GM19025 (cell line): ENCODE results near the gene TMEM131L.
"Not testable (repeated sequence)": the region's sequence is repeated elsewhere in the genome, so short reads cannot be mapped to it uniquely, and the experiment has no call there.

Experiments
- ATAC-seq: cut with Tn5 transposase; IDR thresholded peaks from one replicate; pipeline ENCODE4 v1.9.1; 2021; ENCODE audit warnings: mild to moderate bottlenecking, low read depth, moderate library complexity; ENCODE audit not compliant: unreplicated experiment

TMEM131L gene

DNA sequence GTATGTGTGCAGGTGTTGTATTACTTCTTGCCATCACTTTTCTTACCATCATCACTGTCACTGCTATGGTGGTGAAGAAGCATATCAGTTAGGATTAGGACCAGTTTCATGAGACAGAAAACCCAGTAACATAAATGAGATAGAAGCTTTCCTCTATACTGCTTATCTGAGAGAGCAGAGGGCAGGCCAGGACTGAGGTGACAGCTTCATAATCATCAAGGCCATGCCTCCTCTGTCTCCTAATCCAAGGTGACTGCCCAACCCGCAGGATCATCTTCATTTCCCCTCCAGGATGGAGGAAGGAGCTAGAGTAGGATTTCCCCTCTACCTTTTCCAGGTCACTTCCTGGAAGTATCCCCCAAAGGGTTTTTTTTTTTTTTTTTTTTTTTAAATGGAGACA lies 35.4 kb downstream of the TMEM131L start:
- no peak for ATAC-seq

DNA sequence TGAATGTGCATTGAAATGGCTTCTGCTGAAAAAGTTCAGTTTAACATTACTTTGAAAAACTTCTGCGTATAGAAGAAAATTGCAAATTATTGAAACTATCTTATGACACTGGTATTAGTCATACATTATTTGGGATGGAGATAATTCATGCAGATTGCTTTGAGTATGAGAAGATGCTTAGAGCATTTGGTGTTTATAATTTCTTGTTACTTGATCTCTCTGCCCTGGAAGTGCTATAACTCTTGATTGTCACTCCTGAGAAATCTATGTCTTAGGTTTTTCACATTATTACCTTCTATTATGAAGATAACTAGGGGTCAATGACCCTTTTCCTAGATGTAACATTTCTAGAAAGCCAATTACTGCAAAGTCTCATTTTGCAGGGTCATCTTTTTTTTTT lies 36.4 kb downstream of the TMEM131L start:
- ATAC-seq: no peak

DNA sequence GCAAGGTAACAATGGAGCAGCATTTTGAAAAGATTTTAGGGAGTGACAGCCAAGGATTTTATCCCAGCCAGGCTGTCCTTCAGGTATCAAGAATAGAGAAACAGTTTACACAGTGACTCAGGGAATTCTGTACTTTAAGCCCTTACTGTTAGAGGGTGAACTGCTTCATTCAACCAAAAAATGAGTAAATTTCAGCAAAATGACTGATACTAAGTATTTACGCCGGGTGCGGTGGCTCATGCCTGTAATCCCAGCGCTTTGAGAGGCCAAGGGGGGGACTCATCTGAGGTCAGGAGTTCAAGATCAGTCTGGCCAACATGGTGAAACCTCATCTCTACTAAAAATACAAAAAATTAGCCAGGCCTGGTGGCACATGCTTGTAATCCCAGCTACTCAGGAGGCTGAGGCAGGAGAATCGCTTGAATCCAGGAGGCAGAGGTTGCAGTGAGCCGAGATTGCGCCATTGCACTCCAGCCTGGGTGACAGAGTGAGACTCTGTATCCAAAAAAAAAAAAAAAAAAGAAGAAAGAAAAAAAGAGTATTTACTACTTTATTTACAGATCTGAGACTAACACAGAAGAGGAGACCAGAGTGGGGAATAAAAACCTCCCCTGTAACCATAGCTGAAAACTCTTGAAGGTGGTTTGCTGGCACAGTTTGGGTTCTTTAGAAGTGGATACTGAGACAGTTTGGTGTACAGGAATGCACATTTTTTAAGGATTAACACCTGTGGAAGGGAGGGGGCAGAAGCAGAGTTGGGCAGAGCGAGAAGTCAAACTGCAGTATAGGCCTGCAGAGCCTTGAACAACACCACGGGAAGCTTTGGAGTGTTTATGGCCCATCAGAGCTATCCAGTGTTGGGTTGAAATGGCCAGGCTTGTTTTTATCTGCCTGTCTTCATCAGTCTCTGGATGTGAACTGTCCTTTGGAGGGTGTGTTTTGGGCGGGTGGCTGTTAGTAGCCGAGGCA lies 40.5 kb downstream of the TMEM131L start:
- ATAC-seq: no peak

DNA sequence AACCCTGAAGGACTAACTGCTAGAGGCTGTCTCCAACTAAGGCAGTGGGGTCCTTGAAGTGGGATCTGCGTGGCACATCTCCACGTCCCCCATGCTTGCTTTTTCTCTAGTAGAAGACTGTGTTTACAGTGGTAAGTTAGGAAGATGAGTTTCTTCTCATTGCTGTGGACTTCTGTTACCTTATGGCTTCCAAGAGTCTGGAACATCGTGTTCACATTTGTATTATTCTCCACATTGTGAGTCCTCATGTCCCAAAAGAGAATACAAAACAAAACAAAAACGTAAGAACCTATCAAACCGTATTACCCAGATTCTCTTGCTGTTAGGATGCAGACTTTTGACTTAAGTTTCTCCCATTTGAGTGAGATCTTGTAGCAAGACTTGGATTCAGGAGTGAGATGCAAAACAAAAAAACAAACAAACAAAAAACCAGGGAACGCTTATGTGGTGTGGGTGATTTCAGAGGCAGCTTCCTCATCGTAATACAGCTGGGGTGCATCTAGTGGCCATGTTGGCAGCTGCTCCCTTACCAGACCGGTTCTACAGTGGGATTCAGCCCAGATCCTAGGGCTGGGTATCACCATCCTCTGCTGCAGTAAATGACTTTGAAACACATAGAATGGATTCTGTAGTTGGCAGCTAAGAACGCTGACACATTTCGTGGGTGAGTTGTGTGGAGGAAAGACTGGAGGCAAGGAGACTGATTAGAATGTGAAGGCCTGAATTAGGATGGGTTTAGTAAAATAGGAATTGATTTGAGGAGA lies 41.3 kb downstream of the TMEM131L start:
- no peak for ATAC-seq

DNA sequence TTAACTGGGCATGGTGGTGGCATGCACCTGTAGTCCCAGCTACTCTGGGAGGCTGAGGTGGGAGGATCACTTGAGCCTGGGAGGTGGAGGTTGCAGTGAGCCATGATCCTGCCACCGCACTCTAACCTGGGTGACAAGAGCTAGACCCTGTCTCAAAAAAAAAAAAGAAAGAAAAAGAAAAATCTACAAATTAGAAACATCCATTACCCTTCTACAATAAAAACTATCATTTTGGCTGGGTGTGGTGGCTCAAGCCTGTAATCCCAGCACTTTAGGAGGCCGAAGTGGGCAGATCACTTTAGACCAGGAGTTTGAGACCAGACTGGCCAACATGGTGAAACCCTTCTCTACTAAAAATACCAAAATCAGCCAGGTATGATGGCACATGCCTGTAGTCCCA lies 43.1 kb downstream of the TMEM131L start:
- not testable (repeated sequence) for ATAC-seq

DNA sequence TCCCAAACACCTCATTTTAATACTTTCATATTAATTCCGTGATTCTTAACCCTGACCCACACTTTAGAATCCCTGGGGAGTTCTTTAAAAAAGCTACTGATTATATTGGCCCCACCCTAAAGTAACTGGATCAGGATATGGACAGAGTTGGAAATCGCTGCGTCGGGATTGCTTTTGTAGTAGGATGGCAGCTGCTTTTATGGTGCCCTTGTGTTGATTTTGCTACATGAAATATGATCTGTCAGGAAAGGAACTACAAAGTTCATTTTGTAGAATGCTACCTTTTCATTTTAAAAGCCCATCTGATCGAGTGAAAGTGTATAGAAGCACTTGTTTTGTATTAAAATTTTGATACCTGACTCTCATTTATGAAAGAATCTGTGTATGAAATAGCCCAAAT lies 43.6 kb downstream of the TMEM131L start:
- no peak for ATAC-seq

DNA sequence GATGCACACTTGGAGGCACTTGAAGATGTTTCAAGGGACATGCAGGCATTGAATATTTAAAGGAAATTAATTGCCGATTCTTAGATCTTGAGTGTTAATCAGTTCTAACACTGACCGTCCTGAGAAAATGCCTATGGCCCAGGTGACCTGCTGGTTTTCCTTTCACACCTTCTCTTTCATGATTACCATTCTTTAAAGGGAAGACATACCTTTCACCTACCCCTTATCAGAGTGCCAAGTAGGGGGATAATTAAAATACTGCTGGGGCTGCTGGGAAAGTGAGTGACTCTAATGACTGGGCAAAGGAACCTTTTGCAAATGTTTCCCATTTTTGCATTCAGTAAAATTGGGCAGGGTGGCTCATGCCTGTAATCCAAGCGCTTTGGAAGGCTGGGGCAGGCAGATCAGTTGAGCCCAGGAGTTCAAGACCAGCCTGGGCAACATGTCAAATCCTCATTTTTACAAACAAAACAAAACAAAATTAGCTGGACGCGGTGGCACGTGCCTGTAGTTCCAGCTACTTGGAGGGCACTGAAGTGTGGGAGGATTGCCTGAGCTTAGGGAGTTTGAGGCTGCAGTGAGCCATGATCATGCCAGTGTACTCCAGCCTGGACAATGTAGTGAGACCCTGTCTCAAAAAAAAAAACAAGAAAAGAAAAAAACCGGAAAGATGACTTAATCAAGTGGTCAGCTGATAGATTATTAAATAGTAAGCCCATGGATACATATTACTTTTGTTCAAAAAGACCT lies 44.3 kb downstream of the TMEM131L start:
- ATAC-seq: no peak

DNA sequence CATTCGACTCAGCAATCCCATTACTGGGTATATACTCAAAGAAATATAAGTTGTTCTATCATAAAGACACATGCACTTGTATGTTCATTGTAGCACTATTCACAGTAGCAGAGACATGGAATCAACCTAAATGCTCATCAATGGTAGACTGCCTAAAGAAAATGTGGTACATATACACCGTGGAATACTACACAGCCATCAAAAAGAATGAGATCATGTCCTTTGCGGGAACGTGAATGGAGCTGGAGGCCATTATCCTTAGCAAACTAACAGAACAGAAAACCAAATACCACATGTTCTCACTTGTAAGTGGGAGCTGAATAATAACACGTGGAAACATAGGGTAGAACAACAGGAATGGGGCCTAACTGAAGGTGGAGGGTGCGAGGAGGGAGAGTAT lies 44.9 kb downstream of the TMEM131L start:
- ATAC-seq: no peak

DNA sequence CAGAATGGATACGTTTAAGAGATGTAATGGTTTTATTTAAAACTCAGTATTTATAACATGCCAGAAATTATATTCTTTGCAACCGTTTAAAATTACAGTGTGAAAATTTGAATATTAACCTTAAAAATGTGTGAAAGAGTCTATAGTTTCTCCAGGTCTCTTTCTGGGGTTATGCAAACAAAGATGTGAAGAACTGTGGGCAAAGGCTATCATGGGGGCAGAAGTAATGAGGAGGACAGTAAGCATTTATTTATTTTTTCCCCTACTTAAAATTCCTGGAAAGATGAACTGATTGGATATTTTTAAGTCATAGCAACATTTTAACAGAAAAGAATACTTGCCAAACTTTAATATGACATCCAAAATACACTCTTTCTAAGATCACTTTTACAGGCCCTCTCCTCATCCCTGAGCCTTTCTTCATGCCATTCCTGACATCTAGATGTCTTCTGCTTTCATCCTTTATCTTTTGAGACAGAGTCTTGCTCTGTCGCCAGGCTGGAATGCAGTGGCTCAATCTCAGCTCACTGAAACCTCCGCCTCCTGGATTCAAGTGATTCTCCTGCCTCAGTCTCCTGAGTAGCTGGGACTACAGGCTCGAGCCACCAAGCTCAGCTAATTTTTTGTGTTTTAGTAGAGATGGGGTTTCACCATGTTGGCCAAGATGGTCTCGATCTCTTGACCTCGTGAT lies 46.1 kb downstream of the TMEM131L start:
- ATAC-seq: no peak

DNA sequence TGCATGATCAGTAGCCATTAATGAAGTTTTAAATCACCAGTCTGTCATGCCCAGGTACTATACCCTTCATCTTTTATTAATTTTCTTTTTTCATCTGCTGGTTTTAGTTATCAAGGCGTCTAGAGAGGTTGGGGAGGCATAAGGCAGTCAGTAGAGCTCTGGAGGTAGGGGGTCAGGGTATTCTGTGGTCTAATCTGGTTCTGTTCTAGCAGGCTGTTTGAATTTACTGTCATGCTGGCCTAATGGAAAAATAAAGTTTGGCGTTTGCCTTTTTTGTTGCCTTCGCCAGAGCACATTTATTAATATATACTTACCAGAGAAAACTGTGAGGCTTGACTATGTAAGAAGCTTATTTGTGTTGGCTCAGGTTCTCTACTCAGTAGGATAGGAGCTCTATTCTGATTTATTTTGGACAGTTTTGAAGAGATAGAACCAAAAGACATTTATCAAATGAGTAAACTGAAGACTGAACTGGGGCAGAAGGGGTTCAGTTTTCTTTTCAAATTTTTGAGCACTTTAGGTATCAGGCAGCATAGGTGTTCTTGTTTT lies 46.9 kb downstream of the TMEM131L start:
- no peak for ATAC-seq

DNA sequence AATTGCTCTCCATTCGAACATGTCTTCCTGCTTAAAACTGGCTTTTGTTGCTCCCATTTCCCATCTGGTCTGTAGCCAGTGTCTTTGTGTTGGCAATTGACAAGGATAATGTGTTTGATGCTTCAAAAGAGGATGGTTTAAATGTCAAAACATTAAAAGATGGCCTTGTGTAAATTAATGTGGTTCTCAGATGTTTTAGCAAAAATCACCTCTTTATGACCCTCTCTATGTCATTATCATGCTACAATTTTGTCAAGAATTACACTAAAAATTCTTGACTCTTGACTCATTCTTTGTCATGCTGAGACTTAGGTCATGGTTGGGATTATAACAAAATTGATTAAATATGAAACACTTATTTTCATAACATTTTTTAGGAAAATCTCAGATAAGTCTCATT lies 47.4 kb downstream of the TMEM131L start:
- no peak for ATAC-seq

DNA sequence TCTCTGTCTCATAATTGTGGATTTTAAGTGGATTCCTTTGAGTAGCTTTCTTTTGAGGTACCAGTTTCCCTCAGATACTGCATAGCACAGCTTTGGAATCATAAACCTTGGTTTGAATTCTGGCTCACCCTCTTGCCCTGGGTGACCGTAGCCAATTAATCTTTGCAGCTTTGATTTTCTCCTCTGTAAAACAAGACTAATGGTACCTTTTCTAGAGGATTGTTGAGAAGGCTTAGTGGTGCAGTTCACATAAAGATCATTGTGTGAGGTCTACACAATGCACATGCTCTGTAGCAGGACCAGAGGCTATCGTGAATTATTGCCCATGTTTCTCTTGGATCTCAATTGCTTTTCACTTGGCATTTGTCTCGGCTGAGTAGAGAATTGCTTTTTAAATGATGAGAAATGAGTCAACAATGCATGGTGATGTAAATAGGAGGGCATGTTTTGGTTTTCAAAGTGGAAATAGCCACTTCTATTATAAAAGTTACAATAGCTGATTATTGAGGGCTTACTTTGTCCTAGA lies 47.9 kb downstream of the TMEM131L start:
- no peak for ATAC-seq

DNA sequence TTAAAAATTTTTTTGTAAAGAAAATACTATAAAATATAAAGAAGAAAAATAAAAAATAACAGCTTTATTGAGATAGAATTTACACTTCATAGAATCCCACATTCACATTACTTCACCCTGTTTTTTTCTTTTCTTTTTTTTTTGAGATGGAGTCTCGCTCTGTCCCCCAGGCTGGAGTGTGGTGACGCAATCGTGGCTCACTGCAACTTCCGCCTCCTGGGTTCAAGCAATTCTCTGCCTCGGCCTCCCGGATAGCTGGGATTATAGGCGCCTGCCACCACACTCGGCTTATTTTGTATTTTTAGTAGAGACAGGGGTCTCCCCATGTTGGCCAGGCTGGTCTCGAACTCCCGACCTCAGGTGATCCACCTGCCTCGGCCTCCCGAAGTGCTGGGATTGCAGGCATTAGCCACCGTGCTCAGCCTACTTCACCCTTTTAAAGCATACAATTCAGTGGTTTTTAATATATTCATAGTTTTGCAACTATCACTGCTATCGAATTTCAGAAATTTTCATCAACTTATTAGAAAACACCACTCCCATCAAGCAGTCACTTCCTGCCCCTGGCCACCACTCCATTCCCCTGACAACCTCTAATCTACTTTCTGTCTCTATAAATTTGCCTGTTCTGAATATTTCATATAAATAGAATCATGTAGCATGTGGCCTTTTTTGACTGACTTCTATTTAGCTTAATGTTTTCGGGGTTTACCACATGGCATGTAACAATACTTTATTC lies 48.7 kb downstream of the TMEM131L start:
- no peak for ATAC-seq

DNA sequence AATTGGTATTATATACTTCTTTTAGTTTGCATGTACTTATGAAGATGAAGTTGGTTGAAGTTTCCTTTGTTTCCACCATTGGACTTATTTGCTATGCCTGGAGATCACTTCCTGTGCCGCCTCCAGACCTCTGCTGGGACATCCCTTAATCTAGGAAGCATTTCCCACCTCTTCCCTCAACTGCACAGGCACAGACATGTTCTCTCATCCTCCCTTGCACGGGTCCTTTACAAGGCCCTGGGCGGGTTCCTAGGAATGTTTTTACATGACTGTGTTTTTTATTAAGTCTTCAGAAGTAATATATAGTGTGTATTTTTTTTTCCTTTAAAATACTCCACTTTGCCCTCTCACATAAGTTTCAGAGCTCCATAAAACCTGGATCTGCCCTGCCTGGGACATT lies 51.0 kb downstream of the TMEM131L start:
- ATAC-seq: no peak

DNA sequence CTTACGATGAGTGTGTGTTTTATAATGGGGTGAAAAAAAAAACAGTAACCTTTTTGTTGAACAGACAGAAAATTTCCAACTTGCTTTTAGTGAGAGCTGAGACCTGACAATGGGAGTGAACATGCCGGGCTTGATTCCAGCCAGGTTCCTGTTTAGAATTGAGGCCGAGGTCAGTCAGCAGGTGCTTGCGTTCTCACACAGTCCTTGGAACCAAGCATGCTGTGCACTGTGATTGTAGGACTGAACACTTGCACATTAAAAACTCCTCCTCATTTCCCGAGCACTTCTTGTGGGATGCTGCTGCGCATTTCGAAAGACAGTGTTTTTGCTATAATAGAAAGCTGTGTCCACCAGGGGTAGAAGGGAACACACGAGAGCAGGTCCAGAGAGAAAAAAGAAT lies 51.8 kb downstream of the TMEM131L start:
- ATAC-seq: no peak

DNA sequence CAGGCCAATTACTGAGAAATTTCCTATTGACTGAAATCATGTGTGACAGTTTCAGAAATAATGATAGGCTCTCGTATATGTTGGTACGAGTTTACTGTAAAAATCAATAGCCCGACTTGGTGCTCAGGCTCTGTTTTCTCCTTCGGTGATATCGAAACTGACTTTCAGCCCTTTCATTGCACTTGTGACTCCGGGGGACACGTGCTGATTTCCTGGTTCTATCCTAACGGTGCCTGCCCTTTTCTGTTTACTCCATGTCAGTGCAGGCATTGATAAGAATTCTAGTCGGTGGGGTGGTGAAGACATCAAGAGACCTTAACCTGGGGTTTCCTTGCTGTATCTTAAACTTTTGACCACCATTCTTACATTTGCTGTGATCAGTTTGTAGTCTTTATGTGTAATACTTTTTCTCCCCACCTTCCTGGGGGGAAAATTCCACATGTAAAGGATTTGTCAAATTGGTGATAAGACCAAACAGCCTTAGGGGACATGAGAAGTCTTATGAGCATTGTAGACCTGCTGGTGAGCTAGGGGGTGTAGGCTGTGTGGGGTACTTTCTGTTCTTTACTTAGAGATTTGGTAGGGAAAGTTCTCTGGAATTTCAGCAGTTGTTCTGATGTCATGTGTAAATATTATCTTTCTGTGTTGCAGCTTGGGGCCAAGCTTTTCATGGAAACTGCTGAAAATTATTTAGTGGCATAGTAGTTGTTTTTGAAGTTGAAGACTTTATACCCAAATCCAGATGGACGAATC lies 52.7 kb downstream of the TMEM131L start:
- ATAC-seq: no peak

DNA sequence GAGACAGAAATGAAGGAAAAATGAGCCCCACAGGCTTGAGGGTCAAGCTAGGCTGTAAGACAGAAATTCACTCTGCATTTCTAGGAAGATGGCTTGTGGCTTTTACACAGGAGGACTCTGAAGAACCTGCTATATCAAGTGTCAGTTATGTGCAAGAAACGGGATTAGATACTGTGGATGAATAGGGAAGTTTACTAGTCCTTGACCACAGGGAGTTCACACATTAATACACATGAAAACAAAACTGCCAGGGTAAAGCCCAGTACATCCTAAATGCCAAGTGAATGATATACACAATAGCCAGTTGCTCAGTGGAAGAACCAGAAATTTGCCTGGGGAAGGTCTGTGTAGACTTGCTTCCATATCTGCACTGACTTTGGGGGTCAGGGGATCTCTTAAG lies 53.5 kb downstream of the TMEM131L start:
- no peak for ATAC-seq

DNA sequence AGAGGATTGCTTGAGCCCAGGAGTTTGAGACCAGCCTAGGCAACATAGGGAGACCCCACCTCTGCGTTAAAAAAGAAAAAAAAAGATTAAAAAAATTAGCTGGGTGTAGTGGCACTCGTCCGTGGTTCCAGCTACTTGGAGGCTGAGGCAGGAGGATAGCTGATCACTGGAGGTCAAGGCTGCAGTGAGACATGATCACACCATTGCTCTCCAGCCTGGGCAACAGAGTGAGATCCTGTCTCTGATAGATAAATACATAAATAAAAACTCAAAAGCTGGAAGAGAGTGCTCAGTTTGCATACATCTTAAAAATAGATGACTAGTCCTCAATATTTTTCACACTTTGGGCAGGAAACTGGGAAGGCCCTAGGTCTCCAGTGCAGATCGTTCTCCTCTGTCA lies 54.1 kb downstream of the TMEM131L start:
- ATAC-seq: no peak
